MM.1S (cell line): Measurements from ENCODE around the gene AMH.

Experiments used
- DNase-seq: peaks from one replicate; pipeline ENCODE4 v3.0.0-alpha.2; 2015
- H2AFZ ChIP-seq: fragments of 300-600 bp; sonication (generic); 2 replicates; pipeline ENCODE4 v1.6.0; 2016; ENCODE audit warnings: antibody characterized with exemption, low read length
- H3F3A ChIP-seq: fragments of 300-600 bp; sonication (generic); 2 replicates; pipeline ENCODE4 v1.6.1; 2016; ENCODE audit warnings: mild to moderate bottlenecking, antibody characterized with exemption, low read length, moderate library complexity, mixed read lengths; ENCODE audit not compliant: insufficient read depth
- H3K27ac ChIP-seq: fragments of 300-600 bp; sonication (generic); 2 replicates; pipeline ENCODE4 v1.5.1; 2016; ENCODE audit warnings: mild to moderate bottlenecking, low read length
- H3K27me3 ChIP-seq: fragments of 300-600 bp; sonication (generic); replicated peaks from 2 replicates; pipeline ENCODE4 v1.6.0; 2016; ENCODE audit warnings: low read length; ENCODE audit not compliant: insufficient read depth
- H3K36me3 ChIP-seq: fragments of 300-600 bp; sonication (generic); replicated peaks from 2 replicates; pipeline ENCODE4 v1.6.1; 2016; ENCODE audit warnings: mild to moderate bottlenecking, low read length, mixed read lengths; ENCODE audit not compliant: insufficient read depth
- H3K4me1 ChIP-seq: fragments of 300-600 bp; sonication (generic); 2 replicates; pipeline ENCODE4 v1.6.1; 2016; ENCODE audit warnings: low read length, mixed read lengths
- H3K4me2 ChIP-seq: fragments of 300-600 bp; sonication (generic); 2 replicates; pipeline ENCODE4 v1.6.0; 2016; ENCODE audit warnings: low read depth, low read length
- H3K4me3 ChIP-seq: fragments of 300-600 bp; sonication (generic); 2 replicates; pipeline ENCODE4 v1.5.1; 2016; ENCODE audit warnings: low read length, mixed read lengths
- H3K79me2 ChIP-seq: fragments of 300-600 bp; sonication (generic); 2 replicates; pipeline ENCODE4 v1.6.1; 2016; ENCODE audit warnings: mixed run types, low read length, mixed read lengths
- H3K9ac ChIP-seq: fragments of 300-600 bp; sonication (generic); 2 replicates; pipeline ENCODE4 v1.6.1; 2016; ENCODE audit warnings: low read length, mixed read lengths
- H3K9me2 ChIP-seq: fragments of 300-600 bp; sonication (generic); replicated peaks from 2 replicates; pipeline ENCODE4 v1.6.1; 2016; ENCODE audit warnings: mild to moderate bottlenecking, low read length, mixed read lengths; ENCODE audit not compliant: insufficient read depth
- H3K9me3 ChIP-seq: fragments of 300-600 bp; sonication (generic); replicated peaks from 2 replicates; pipeline ENCODE4 v1.6.1; 2016; ENCODE audit warnings: mild to moderate bottlenecking, low read length, mixed read lengths; ENCODE audit not compliant: insufficient read depth
- H4K20me1 ChIP-seq: fragments of 300-600 bp; sonication (generic); 2 replicates; pipeline ENCODE4 v1.6.1; 2016; ENCODE audit warnings: mild to moderate bottlenecking, low read length, moderate library complexity, mixed read lengths; ENCODE audit not compliant: insufficient read depth
- EZH2 ChIP-seq: fragments of 300-600 bp; sonication (generic); optimal IDR thresholded peaks from 2 replicates; pipeline ENCODE3; 2017; ENCODE audit warnings: low read depth, mild to moderate bottlenecking, antibody characterized with exemption, low read length, mixed read lengths
- EZH2phosphoT487 ChIP-seq: fragments of 300-600 bp; sonication (generic); IDR thresholded peaks from 2 replicates; pipeline ENCODE4 v1.6.1; 2018; ENCODE audit warnings: antibody characterized with exemption, low read length
- TF ChIP-seq, protein P1 (sequence below): fragments of 300-600 bp; sonication (generic); IDR thresholded peaks from 2 replicates; pipeline ENCODE4 v1.5.1; 2016; ENCODE audit warnings: antibody characterized with exemption, low read length, mixed read lengths

Gene AMH

DNA sequence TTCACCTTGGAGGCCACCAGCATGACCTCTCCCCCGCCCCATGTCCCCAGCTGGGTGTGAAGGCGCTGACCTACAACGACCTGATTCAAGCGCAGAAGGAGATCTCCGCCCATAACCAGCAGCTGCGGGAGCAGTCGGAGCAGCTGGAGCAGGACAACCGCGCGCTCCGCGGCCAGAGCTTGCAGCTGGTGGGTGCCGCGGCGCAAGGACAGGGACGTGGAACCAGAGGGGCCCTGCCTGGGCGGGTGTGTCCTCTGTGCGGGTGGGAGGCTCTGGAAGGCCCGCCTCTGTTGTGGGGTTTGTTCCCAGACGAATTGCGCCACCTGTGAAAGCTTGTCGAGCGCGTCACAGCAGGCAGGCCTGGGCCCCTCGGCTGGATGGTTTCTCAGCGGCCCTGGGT is 35.3 kb upstream of the AMH start:
- Histone ChIP-seq H2AFZ (no peak overlapping the region), H3K4me3 (no peak overlapping the region), H3K9ac (no peak overlapping the region), H3K9me3 (no peaks in the 10 kb centered on the region), H3K27ac (no peak overlapping the region), H3K36me3 (peaks cover 46% of the 10 kb centered on the region), H3F3A (no peaks in the 10 kb centered on the region), H3K4me1 (no peaks in the 10 kb centered on the region), H3K27me3 (no peaks in the 10 kb centered on the region), H3K79me2 (peaks cover 47% of the 10 kb centered on the region), H3K9me2 (no peaks in the 10 kb centered on the region), H3K4me2 (no peak overlapping the region), H4K20me1 (no peaks in the 10 kb centered on the region)
- DNase-seq = no peak
- TF ChIP-seq EZH2phosphoT487 = no peak
- TF ChIP-seq EZH2 = no peak
- TF ChIP-seq, protein P1, sequence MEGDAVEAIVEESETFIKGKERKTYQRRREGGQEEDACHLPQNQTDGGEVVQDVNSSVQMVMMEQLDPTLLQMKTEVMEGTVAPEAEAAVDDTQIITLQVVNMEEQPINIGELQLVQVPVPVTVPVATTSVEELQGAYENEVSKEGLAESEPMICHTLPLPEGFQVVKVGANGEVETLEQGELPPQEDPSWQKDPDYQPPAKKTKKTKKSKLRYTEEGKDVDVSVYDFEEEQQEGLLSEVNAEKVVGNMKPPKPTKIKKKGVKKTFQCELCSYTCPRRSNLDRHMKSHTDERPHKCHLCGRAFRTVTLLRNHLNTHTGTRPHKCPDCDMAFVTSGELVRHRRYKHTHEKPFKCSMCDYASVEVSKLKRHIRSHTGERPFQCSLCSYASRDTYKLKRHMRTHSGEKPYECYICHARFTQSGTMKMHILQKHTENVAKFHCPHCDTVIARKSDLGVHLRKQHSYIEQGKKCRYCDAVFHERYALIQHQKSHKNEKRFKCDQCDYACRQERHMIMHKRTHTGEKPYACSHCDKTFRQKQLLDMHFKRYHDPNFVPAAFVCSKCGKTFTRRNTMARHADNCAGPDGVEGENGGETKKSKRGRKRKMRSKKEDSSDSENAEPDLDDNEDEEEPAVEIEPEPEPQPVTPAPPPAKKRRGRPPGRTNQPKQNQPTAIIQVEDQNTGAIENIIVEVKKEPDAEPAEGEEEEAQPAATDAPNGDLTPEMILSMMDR = no peak

DNA sequence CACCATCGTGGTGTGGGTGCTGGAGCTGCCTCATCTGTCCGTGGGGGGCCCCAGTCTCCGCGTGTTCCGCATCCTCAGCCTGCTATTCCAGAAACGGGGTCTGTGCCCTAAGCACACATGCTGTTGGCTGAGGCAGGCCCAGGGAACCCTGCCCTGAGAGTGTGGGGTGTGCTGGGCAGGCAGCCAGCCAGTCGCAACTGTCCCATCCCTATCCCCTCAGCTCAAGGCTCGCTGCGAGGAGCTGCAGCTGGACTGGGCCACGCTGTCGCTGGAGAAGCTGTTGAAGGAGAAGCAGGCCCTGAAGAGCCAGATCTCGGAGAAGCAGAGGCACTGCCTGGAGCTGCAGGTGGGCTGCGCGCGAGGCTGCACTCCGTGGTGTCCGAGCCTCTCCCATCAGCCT is 34.9 kb upstream of the AMH start:
- no peaks in the 10 kb centered on the region for H3K9me3 ChIP-seq
- H3K4me1 ChIP-seq = no peaks in the 10 kb centered on the region
- peaks cover 46% of the 10 kb centered on the region for H3K36me3 ChIP-seq
- H3K27me3 ChIP-seq = no peaks in the 10 kb centered on the region
- no peak overlapping the region for H3K27ac ChIP-seq
- no peak for DNase-seq
- no peak overlapping the region for H2AFZ ChIP-seq
- peaks cover 50% of the 10 kb centered on the region for H3K79me2 ChIP-seq
- no peaks in the 10 kb centered on the region for H3F3A ChIP-seq
- TF ChIP-seq EZH2phosphoT487 (no peak), EZH2 (no peak)
- TF ChIP-seq, protein P1 = no peak
- H4K20me1 ChIP-seq = no peaks in the 10 kb centered on the region
- H3K9ac ChIP-seq = no peak overlapping the region
- no peak overlapping the region for H3K4me3 ChIP-seq
- no peaks in the 10 kb centered on the region for H3K9me2 ChIP-seq
- H3K4me2 ChIP-seq = no peak overlapping the region

DNA sequence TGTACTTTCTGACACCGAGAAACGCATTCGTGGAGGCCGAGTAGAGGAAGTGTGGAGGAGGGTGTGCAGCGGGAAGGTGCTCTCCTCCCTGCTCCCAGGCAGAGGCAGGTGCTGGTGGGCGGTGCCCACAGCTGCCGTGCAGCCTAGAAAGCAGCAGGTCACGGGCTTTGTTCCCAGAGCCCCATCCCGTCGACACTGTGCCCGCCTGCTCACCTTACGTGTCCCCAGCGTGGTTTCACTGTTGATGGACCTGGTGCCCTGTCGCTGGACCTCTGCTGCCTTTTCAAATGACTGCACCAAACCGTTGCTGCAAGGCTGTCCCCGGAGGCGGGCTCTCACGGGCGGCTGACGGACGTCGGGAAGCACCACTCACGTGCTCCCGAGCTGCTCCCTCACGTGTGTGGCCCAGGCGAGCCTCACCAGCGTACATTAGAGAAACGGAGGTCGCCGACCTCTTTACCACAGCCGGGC is 33.8 kb upstream of the AMH start:
- Histone ChIP-seq H3K27ac (no peak overlapping the region), H3K4me1 (no peaks in the 10 kb centered on the region), H3K9me3 (no peaks in the 10 kb centered on the region), H3F3A (no peaks in the 10 kb centered on the region), H3K36me3 (peaks cover 46% of the 10 kb centered on the region), H3K4me2 (no peak overlapping the region), H3K9ac (no peak overlapping the region), H3K9me2 (no peaks in the 10 kb centered on the region), H3K4me3 (no peak overlapping the region), H3K79me2 (peaks cover 56% of the 10 kb centered on the region), H3K27me3 (no peaks in the 10 kb centered on the region), H4K20me1 (no peaks in the 10 kb centered on the region), H2AFZ (no peak overlapping the region)
- no peak for DNase-seq
- no peak for TF ChIP-seq EZH2phosphoT487
- TF ChIP-seq, protein P1 = no peak
